CD4-positive, alpha-beta memory T cell (primary cell): Measurements from ENCODE around the gene BRD1. TPM values are rescaled to one million over a fixed set of nuclear protein-coding genes. Genes with fewer than 3 reads are reported as not detected.

Source experiments
- CTCF ChIA-PET: fragments of 350-600 bp; sonication (Branson Sonifier 250); formaldehyde crosslinking; loops from one replicate; lab custom pipeline; 2021; ENCODE audit warnings: inconsistent platforms; ENCODE audit not compliant: partially characterized antibody; lab: Charles Lee
- POLR2A ChIA-PET: fragments of 350-600 bp; sonication (Branson Sonifier 250); formaldehyde crosslinking; loops from one replicate; lab custom pipeline; 2021; ENCODE audit not compliant: partially characterized antibody; lab: Charles Lee
- DNase-seq, 5 donors: peaks; one replicate each; pipeline versions ENCODE4 v3.0.0 to v3.0.0-alpha.2; 2020 to 2022; ENCODE audit warnings: mixed read lengths in 1 of 5
- H3K27ac ChIP-seq: one replicate; pipeline ENCODE4 v1.7.0; 2013; ENCODE audit warnings: low read depth, low read length
- H3K27me3 ChIP-seq: 2 replicates; pipeline ENCODE4 v1.7.0; 2013; ENCODE audit warnings: mild to moderate bottlenecking, low read length, moderate library complexity; ENCODE audit not compliant: insufficient read depth
- H3K36me3 ChIP-seq: 2 replicates; pipeline ENCODE4 v1.7.0; 2013; ENCODE audit warnings: mild to moderate bottlenecking, low read length, moderate library complexity; ENCODE audit not compliant: insufficient read depth
- H3K4me1 ChIP-seq: 2 replicates; pipeline ENCODE4 v1.7.0; 2013; ENCODE audit warnings: mild to moderate bottlenecking, low read length, moderate library complexity; ENCODE audit not compliant: insufficient read depth
- H3K4me3 ChIP-seq, 2 donors: one replicate each; pipeline ENCODE4 v1.7.0; 2013; ENCODE audit warnings: low read length in 2 of 2, mild to moderate bottlenecking in 1 of 2
- H3K9me3 ChIP-seq, 2 donors: one replicate each; pipeline ENCODE4 v1.7.0; 2013; ENCODE audit warnings: low read length in 2 of 2, control low read depth in 1 of 2; ENCODE audit not compliant: control insufficient read depth in 1 of 2
- H3K27ac Mint-ChIP-seq, 7 donors: one replicate each; pipeline ENCODE4 v1.8.0; 2020 to 2021; ENCODE audit warnings: mixed read lengths in 7 of 7, mild to moderate bottlenecking in 6 of 7, inconsistent platforms in 3 of 7, moderate library complexity in 3 of 7
- H3K27me3 Mint-ChIP-seq, 2 donors: one replicate each; pipeline ENCODE4 v1.8.0; 2020 to 2021; ENCODE audit warnings: mixed read lengths in 2 of 2
- H3K36me3 Mint-ChIP-seq, 2 donors: one replicate each; pipeline ENCODE4 v1.8.0; 2020 to 2021; ENCODE audit warnings: mixed read lengths in 2 of 2, inconsistent platforms in 1 of 2, mild to moderate bottlenecking in 1 of 2
- H3K4me1 Mint-ChIP-seq, 4 donors: one replicate each; pipeline ENCODE4 v1.8.0; 2020 to 2021; ENCODE audit warnings: mixed read lengths in 4 of 4, mild to moderate bottlenecking in 1 of 4
- H3K4me3 Mint-ChIP-seq, 8 donors: one replicate each; pipeline ENCODE4 v1.8.0; 2020 to 2021; ENCODE audit warnings: mixed read lengths in 8 of 8, mild to moderate bottlenecking in 7 of 8, moderate library complexity in 6 of 8, inconsistent platforms in 3 of 8
- H3K9me3 Mint-ChIP-seq, 8 donors: one replicate each; pipeline ENCODE4 v1.8.0; 2020 to 2021; ENCODE audit warnings: mixed read lengths in 8 of 8, mild to moderate bottlenecking in 5 of 8, inconsistent platforms in 3 of 8, moderate library complexity in 1 of 8
- intact Hi-C: fragments of 100-400 bp; cut with micrococcal nuclease; formaldehyde crosslinking; loops from one replicate; pipeline ENCODE4 v1.15.1; 2023
- polyA plus RNA-seq, 2 donors: library from polyadenylated mRNA; unstranded; fragments of 300-500 nt; fragmentation: Illumina TruSeq; gene quantifications; one replicate each; pipeline ENCODE4 v1.2.3, GENCODE V29; 2021
- total RNA-seq, 2 experiments: library from RNA; stranded (reverse); gene quantifications; one replicate each; pipeline ENCODE4 v1.2.3, GENCODE V29; 2021

Gene BRD1
- total and polyA plus RNA-seq, 4 experiments from 2014 or later = 0.94 to 88.1 (median 44.6) TPM

- Histone ChIP-seq H3K4me3 (no peak overlapping the region), H3K36me3 (no peaks in the 10 kb centered on the region), H3K9me3 (no peaks in the 10 kb centered on the region), H3K27ac (no peak overlapping the region), H3K4me1 (peaks cover 26% of the 10 kb centered on the region), H3K27me3 (no peaks in the 10 kb centered on the region)
- H3K27me3 Mint-ChIP-seq = no peaks in the 10 kb centered on the region
- no peak overlapping the region for H3K4me3 Mint-ChIP-seq
- peaks cover 0 to 20% (median 18%) of the 10 kb centered on the region in 8 donors for H3K9me3 Mint-ChIP-seq
- intact Hi-C loops = no loop called here
- no peak for DNase-seq
- POLR2A ChIA-PET = no interaction called here
- H3K27ac Mint-ChIP-seq = peak overlapping the region in 2 of 7 donors; percentile 10 to 60
- CTCF ChIA-PET = no interaction called here
- peaks cover 36 to 70% (median 51%) of the 10 kb centered on the region in 4 donors for H3K4me1 Mint-ChIP-seq
- peaks cover 20 to 21% of the 10 kb centered on the region in 2 donors for H3K36me3 Mint-ChIP-seq
Observed at GRCh38 chr22:49862496-49862776, 34.8 kb upstream of the BRD1 start.

GRCh38 chr22:49861642-49862495 lies 34.2 kb upstream of the BRD1 start:
- Histone ChIP-seq H3K9me3 (no peaks in the 10 kb centered on the region), H3K4me3 (no peak overlapping the region), H3K27me3 (no peaks in the 10 kb centered on the region), H3K36me3 (no peaks in the 10 kb centered on the region), H3K27ac (no peak overlapping the region), H3K4me1 (peaks cover 26% of the 10 kb centered on the region)
- H3K9me3 Mint-ChIP-seq = peaks cover 0 to 16% (median 13%) of the 10 kb centered on the region in 8 donors
- intact Hi-C loops = no loop called here
- peak overlapping the region; percentile 15 to 88 (median 43) for H3K27ac Mint-ChIP-seq
- no peaks in the 10 kb centered on the region for H3K27me3 Mint-ChIP-seq
- POLR2A ChIA-PET = interaction anchor here (0.7 kb wide), 1 partner anchor 43 kb away, joined by 4 read pairs; no protein-coding TSS in a partner anchor
- peaks cover 32 to 70% (median 50%) of the 10 kb centered on the region in 4 donors for H3K4me1 Mint-ChIP-seq
- H3K36me3 Mint-ChIP-seq = peaks cover 14 to 16% of the 10 kb centered on the region in 2 donors
- DNase-seq = no peak
- CTCF ChIA-PET = no interaction called here
- peak overlapping the region in 1 of 8 donors; percentile 15 for H3K4me3 Mint-ChIP-seq

- H3K4me3 Mint-ChIP-seq = peak overlapping the region in 1 of 8 donors; percentile 71
- H3K27ac Mint-ChIP-seq = peak overlapping the region in 4 of 7 donors; percentile 1 to 71 (median 32)
- Histone ChIP-seq H3K27ac (no peak overlapping the region), H3K36me3 (no peaks in the 10 kb centered on the region), H3K4me1 (peaks cover 37% of the 10 kb centered on the region), H3K4me3 (no peak overlapping the region), H3K9me3 (no peaks in the 10 kb centered on the region), H3K27me3 (no peaks in the 10 kb centered on the region)
- ChIA-PET POLR2A (no interaction called here), CTCF (interaction anchor here (1.4 to 2.2 kb wide), 2 partner anchors 9 to 91 kb away, joined by 4 to 6 read pairs; no protein-coding TSS in a partner anchor)
- intact Hi-C loops = no loop called here
- H3K9me3 Mint-ChIP-seq = peaks cover 0 to 1% (median 0%) of the 10 kb centered on the region in 8 donors
- peaks cover 35 to 74% (median 55%) of the 10 kb centered on the region in 4 donors for H3K4me1 Mint-ChIP-seq
- H3K27me3 Mint-ChIP-seq = no peaks in the 10 kb centered on the region
- peaks cover 0 to 12% of the 10 kb centered on the region in 2 donors for H3K36me3 Mint-ChIP-seq
- DNase-seq = no peak
Observed at GRCh38 chr22:49858827-49859226, 31.2 kb upstream of the BRD1 start.

- Mint-ChIP-seq H3K27ac (peak overlapping the region in 4 of 7 donors; percentile 46 to 84 (median 64)), H3K27me3 (no peaks in the 10 kb centered on the region), H3K4me3 (peak overlapping the region in 1 of 8 donors; percentile 45), H3K9me3 (peaks cover 0 to 1% (median 0%) of the 10 kb centered on the region in 8 donors), H3K4me1 (peaks cover 35 to 65% (median 52%) of the 10 kb centered on the region in 4 donors), H3K36me3 (peaks cover 0 to 10% of the 10 kb centered on the region in 2 donors)
- POLR2A ChIA-PET = interaction anchor here (0.7 to 4.4 kb wide), 3 partner anchors 13 to 31 kb away, joined by 3 to 39 read pairs (median 18); partner anchors contain the start of gene BRD1
- CTCF ChIA-PET = no interaction called here
- H3K36me3 ChIP-seq = no peaks in the 10 kb centered on the region
- H3K4me1 ChIP-seq = peaks cover 34% of the 10 kb centered on the region
- H3K9me3 ChIP-seq = no peaks in the 10 kb centered on the region
- DNase-seq = no peak
- H3K27me3 ChIP-seq = no peaks in the 10 kb centered on the region
- H3K4me3 ChIP-seq = no peak overlapping the region
- intact Hi-C loops = no loop called here
- no peak overlapping the region for H3K27ac ChIP-seq
Observed at GRCh38 chr22:49856766-49857618, 29.3 kb upstream of the BRD1 start.

GRCh38 chr22:49856343-49856742 lies 28.7 kb upstream of the BRD1 start:
- no peaks in the 10 kb centered on the region for H3K36me3 ChIP-seq
- no peaks in the 10 kb centered on the region for H3K9me3 ChIP-seq
- peaks cover 0 to 10% of the 10 kb centered on the region in 2 donors for H3K36me3 Mint-ChIP-seq
- ChIA-PET POLR2A (interaction anchor here (0.6 to 4.4 kb wide), 3 partner anchors 13 to 61 kb away, joined by 4 to 39 read pairs (median 18); partner anchors contain the start of gene BRD1), CTCF (no interaction called here)
- H3K9me3 Mint-ChIP-seq = peaks cover 0 to 1% (median 0%) of the 10 kb centered on the region in 8 donors
- H3K27me3 ChIP-seq = no peaks in the 10 kb centered on the region
- peaks cover 33 to 65% (median 53%) of the 10 kb centered on the region in 4 donors for H3K4me1 Mint-ChIP-seq
- peaks cover 31% of the 10 kb centered on the region for H3K4me1 ChIP-seq
- peak overlapping the region in 5 of 8 donors; percentile 92 to 97 (median 95) for H3K4me3 Mint-ChIP-seq
- H3K4me3 ChIP-seq = no peak overlapping the region
- DNase-seq = no peak
- H3K27ac ChIP-seq = no peak overlapping the region
- intact Hi-C loops = no loop called here
- peak overlapping the region in 4 of 7 donors; percentile 48 to 94 (median 92) for H3K27ac Mint-ChIP-seq
- no peaks in the 10 kb centered on the region for H3K27me3 Mint-ChIP-seq

- no peaks in the 10 kb centered on the region for H3K27me3 Mint-ChIP-seq
- ChIA-PET CTCF (interaction anchor here (0.8 to 1.9 kb wide), 2 partner anchors 61 to 88 kb away, joined by 3 to 4 read pairs; no protein-coding TSS in a partner anchor), POLR2A (interaction anchor here (0.8 to 4.4 kb wide), 12 partner anchors 13 to 105 kb away, joined by 3 to 39 read pairs (median 5); partner anchors contain the start of genes ALG12, BRD1, CRELD2 and PIM3)
- intact Hi-C loops = loop anchor here (2.0 kb wide), 1 partner anchor 15 kb away; no protein-coding TSS in a partner anchor
- Histone ChIP-seq H3K4me3 (peak overlapping the region in 1 of 2 donors; percentile 53), H3K4me1 (peaks cover 29% of the 10 kb centered on the region), H3K36me3 (no peaks in the 10 kb centered on the region), H3K9me3 (no peaks in the 10 kb centered on the region), H3K27ac (peak overlapping the region; percentile 61), H3K27me3 (no peaks in the 10 kb centered on the region)
- H3K4me1 Mint-ChIP-seq = peaks cover 35 to 69% (median 56%) of the 10 kb centered on the region in 4 donors
- H3K4me3 Mint-ChIP-seq = peak overlapping the region; percentile 92 to 97 (median 94)
- H3K36me3 Mint-ChIP-seq = peaks cover 0 to 10% of the 10 kb centered on the region in 2 donors
- peak overlapping the region; percentile 92 to 96 (median 94) for H3K27ac Mint-ChIP-seq
- peaks cover 0 to 1% (median 0%) of the 10 kb centered on the region in 8 donors for H3K9me3 Mint-ChIP-seq
- DNase-seq = no peak
Observed at GRCh38 chr22:49855251-49855911, 27.7 kb upstream of the BRD1 start.
